GM21786 (cell line): ENCODE results near the gene STKLD1.
"Not testable (repeated sequence)": the region's sequence is repeated elsewhere in the genome, so short reads cannot be mapped to it uniquely, and the experiment has no call there.

Experiments used
- ATAC-seq: cut with Tn5 transposase; IDR thresholded peaks from one replicate; pipeline ENCODE4 v1.9.1; 2021; ENCODE audit not compliant: unreplicated experiment

STKLD1 gene

DNA sequence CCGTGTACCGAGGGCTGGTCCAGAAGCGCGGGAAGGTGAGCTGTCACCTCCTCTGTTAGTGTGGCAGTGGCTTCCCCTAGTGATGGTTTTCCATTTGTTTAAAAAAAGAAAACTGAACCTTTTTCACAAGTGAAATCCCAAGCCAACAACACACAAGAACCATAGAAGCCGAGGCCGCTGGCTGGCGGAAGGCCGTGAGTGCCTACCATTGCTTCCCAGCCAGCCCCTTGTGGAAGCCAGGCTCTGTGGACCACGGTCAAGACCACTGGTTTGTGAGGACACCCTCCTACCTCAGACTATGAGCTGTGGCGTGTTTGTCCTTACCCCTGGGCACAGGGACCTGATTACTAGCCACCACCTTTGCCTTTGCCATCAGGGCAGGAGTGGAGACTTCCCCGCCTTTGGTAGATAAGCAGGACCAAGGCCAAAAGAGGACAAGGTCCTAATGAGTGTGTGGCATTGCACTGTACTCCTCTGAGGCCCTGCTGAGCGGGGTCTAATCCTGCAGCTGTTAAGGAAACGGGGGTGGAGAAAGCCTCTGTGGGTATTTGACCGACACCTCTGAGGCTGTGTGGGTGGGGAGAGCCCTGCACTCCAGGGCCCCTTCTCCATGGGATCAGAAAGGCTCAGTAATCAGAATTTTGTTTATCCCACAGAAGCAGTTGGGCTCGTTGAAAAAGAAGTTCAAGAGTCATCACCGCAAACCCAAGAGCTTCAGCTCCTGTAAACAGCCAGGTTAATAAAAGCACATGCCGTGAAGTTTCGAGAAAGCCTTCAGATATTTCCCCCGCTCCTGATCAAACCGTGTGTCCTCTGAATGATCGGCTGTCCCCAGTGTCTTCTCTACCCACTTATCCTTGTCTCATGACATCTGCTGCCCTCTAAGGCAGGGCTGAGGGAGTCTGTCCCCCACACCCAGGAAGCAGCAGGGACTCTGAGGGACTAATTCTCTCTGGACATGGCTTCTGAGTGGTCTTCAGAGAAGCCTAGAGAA, 15.5 kb upstream of the STKLD1 start:
- no peak for ATAC-seq

DNA sequence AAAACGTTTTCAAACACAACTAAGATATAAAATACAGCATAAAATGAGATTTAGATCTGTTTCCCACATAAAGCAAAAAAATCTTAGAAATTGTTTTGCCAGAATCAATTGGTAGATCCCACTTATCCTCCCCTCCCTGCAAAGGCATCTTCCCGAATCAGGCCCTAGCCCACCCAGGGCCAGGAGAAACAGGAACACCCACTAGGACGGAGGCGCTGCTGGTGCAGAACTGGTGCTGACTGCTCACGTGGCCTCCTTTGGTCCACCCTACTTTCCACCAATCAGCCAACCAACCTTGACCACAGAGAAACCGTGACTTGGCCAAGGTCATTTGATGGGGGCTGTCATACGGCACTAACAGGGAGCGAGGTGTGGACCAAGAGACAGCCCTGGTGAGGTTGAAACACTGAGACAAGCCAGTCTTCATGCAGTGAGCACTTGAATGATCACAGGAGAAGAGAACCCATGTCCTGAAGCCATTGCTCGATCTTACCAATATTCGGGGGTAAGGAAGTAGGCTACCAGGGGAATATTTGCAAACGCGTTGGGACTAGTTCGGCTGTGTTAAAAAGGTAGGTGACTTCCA, 14.6 kb upstream of the STKLD1 start:
- no peak for ATAC-seq

DNA sequence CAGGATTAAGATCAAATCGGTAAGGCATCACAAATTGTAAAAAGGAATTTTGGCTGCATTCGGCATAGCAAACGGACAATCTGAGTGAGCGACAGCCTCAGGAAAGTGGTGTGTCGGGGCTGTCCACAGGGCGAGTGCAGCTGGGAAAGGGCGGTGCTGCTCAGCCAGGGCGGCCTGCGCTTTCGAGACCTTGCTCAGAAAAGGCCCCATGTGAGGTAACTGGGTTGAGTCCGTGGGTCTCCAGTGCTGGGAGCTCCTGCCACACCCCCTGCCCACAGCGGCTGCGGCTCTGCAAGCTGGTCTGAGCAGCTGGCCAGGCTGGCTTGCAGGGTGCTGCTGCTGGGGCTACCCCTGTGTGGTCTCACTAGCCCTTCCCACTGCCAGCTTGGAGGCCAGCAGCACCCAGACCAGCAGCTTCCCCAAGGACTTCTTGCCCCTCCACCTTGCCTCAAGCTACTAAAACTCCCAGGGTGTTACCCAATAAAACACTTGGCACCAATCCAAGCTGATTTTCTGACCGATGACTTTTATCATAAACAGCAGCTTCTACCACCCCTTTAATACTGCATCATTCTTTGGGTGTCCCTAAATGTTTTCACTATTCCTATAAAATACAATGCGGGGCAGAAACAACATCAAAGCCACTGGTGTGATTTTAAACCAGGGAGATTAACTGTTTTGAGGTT, 13.7 kb upstream of the STKLD1 start:
- ATAC-seq = no peak

DNA sequence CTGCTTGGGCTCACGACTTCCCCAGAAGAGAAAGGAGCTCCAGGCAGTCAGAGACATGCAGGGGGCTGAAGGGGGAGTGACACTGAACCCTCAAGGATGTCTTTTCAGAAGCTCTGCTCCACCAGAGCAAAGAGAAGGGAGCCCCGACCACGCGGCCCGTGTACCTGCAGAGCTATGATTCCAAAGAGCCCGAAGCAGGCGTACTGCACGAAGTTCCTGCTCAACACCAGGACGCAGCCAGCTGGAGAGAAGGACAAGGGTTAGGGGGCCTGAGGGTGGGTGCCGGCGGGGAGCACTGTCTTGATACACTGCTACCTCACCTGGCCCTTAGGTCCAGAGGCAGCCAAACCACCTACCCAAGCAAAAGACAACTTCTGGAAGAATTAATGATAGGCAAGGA, 9.7 kb upstream of the STKLD1 start:
- no peak for ATAC-seq

DNA sequence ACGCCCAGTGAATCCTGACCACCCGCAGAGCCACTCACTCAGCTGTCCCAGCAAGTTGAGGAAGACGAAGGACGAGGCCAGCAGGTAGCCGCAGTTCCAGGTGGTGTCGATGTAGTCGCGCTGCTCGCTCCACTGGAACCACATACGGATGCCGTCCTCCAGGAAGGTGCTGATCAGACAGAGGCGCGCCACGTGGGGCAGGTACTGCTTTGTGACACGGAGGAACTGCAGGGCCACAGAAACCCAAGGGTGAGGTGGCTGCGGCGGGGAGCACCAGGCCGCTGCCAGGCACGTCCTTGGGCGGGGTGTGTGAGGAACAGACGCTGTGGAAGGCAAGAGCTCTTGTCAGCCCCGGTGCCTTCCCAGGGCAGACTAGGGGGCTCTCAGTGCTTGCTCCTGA, 8.9 kb upstream of the STKLD1 start:
- no peak for ATAC-seq

DNA sequence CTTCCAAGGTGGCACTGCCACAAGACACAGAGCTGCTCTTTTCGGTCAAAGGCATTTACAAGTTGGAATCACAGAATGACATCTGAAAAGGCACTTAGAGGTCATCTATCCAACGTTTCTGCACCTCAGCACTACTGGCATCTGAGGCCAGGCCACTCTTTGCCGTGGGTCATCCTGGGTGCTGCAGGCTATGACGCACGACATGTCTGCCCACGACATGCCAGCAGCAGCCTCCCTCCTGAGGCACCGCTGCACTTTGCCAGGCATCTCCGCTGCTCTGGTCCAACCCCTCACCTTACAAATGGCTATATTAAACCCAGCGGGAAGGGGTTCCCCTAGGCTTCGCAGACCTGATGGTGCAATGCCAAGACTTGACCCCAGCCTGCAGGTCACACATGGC, 8.4 kb upstream of the STKLD1 start:
- ATAC-seq = no peak

DNA sequence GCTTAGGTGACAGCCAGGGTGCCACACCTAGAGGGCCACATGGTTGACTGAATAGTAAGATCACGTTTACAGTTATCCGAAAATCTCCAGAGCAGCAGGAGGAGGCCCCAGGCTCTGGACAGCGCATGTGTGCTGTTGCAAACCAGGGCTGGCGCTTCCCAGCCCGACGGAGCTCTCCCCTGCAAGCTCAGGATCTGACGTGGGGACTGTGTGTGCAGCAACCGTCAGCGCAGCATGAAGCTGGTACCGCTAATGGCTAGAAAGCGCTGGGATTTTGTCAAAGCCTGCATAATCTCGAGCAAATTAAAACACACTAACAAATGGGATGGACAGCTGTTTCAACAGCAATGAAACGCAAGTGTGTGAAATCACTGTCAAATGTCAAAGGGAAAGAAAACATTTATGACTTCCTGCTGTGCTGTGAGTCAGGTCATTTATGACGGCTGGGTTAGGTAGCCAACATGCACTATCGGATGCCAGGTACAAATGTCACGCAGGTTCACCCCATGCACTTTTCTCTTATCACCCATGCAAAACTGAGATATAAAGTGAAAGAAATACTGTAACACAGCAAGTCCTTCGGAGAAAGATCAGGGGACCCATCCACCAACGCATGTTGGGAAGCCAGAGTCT, 7.8 kb upstream of the STKLD1 start:
- no peak for ATAC-seq

DNA sequence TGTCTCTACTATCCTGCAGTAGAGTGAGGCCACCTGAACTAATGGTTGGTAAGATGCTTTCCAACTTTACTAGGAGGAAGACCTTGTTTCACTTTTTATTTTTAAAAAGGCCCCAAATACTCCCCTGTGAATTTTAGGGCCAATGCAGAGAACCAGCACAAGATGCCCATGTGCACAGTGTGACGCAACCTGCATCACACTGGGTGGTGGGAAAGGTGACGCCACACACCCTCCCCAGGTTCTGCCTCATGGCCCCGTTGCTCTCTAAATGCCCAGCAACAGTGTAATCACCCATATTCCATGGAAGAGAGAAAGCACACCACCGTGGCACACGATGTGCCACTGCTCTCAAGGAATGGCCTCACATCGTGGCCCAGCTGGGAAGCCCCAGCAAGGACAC, 6.7 kb upstream of the STKLD1 start:
- ATAC-seq = no peak

DNA sequence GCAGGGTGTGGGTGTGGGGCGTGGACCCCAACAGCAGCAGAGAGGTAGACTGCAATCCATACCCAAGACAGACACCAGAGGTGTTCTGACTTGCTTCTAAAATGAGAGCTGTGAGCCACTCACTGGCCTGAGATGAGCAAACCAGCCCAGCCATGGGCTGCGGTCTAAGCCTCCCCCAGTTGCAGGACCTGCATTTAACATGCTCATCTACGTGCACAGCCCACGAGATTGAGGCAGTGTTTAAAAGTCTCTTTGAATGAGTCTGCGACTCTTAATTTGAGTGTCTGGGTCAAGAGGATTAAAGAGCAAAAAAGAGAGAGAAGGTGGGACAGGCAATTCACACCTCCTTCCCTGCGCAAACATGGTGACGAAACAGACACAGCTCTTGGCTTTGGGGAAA, 6.2 kb upstream of the STKLD1 start:
- no peak for ATAC-seq

DNA sequence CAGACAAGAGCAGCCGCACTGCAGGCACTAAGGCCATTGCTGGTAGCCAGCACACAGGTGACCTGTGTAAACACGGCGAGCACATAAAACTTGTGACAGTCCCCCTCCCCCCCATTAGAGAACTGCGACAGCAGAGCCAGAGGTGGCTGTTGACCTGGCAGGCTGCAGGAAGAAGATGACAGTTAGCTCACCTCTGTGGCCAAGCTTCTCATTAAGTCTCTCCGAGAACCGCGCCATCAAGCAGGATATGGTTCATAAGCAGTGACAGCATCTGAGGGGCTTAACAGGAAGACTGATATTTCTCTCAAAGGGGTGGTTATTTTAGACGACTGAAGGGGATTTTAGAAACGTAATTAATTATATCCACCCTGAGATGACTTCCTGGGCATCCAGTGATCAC, 5.5 kb upstream of the STKLD1 start:
- no peak for ATAC-seq

DNA sequence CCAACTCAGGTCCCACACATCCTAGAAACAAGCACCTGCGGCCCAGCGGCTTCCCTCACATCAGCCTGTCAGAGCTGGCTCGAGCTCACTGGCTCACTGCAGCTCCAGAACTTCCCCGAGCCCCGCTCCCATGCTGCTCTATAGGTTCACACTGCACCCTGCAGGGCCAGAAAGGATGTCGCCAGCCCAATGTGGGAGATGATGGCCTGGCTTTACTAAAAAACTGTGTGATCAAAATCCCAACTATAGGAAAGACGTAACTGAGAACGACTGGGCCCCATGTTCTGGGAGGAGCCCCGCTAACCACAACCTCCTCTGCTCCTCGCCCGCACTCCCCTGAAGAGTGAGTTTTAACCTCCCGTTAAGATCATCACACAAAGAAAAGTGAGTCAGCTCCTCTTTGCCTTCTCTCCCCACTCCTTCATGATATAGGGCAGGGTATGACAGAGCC, 4.9 kb upstream of the STKLD1 start:
- no peak for ATAC-seq

DNA sequence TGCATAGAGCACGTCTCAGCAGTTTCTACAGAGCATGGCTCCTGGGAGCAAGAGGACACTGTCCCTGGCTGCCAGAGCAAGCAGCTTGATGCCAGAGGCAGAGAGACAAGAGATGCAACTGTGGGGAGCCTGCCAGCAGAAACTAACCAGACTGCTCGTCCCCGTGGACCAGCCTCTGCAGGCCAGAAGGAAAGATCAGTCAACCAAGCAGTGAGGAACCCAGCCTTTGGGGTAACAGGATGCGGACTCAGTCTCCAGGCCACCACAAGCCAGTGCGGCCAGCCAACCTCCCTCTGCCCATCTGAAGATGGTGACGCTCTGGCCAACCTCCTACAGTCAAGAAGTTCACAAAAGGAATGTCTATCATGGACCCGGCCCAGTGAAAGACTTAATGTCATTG, 4.0 kb upstream of the STKLD1 start:
- no peak for ATAC-seq

DNA sequence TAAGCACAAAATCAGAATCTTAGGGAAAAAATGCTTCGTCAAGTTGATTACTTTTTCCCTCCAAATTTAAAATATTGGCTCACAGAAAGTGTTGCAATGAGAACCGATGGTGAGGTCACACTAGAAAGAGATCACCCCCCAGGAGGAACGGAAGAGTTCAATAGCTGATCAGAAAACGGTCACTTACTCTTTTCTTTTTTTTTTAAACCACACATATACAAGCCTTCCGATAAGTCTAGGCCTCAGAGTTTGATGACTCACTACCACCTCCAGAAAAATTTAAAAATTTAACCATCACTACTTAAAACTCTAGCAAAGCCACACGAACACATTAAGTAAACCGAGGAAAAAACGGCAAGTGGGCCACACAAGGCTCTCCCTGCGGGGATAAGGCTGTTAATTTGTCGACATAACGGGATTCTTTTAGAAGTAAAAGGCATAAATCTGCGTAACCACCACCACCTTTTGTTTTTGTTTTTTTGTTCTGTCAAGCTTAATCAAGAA, 1.5 kb upstream of the STKLD1 start:
- ATAC-seq = no peak

DNA sequence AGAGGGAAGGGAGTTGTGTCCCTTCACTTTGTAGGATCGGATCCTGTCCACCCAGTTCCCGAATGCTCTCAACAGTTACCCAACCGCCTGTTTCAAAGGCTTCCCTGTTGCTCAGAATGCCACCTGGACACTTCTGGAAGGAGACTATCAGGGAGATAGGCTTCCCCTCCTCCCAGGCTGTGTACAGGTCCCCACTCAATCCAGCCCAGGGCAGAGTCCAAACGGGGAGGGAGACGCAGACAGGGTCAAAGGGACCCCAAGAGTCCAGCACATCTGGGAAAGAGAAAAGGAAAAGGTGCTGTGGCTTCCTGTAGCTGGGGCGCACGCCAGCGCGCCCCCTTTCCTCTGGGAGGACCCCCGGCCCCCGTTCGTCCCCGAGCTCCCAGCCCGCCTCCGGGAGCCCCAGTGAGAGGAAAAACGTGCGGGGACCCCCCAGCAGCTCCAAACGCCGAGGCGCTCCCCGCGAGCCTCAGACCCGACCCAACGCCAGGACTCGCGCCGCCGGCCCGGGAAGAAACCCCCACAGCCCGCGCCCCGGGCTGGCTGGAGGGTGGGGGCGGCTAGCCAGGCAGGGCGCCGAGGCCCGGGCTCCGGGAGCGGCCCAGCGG, 946 bp upstream of the STKLD1 start:
- ATAC-seq = no peak

DNA sequence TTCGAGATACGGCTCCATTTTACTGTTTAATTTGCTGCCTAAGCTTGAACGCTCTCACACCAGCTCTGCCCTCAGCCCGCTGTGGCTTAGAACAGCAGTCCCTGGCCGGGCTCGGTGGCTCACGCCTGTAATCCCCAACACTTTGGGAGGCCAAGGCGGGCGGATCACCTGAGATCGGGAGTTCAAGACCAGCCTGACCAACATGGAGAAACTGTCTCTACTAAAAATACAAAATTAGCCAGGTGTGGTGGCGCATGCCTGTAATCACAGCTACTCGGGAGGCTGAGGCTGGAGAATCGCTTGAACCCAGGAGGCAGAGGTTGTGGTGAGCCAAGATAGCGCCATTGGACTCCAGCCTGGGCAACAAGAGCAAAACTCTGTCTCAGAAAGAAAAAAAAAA, 1.1 kb downstream of the STKLD1 start:
- not testable (repeated sequence) for ATAC-seq

DNA sequence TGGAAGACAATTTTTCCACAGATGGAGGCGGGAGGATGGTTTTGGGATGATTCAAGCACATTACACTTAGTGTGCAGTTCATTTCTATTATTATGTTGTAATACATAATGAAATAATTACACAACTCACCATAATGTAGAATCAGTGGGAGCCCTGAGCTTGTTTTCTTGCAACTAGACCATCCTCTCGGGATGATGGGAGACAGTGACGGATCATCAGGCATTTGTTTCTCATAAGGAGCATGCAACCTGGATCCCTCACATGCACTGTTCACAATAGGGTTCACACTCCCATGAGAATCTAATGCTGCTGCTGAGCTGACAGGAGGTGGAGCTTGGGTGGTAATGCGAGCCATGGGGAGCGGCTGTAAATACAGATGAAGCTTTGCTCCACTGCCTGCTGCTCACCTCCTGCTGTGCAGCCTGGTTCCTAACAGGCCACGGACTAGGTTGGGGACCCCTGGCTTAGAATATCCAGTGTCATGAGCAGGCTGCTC, 1.6 kb downstream of the STKLD1 start:
- ATAC-seq = no peak

DNA sequence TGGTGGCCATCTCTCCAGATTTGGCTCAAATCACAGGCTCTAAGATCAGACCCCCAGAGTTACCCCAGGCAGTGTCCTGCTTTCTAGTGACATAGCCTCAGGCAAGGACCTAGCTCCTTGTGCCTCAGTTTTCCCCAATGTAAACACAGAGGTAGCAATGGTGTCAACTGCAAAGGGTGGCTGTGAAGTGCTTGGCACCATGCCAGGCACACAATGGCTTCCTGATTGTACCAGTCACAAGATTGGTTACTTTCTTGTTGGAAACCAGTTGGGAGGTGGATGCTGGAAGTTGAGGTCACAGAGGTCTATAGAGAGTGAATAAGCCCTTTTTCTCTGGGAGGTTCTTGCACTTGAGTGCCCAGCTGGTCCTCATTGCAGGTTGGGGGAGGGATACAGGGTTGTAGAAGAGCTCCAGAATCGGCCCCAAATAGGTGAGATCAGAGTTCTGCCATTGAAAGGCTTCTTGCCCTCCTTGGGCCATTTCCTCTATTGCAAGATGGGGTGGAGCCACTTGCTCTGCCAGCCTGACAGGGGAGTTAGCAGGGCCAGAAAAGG, 2.3 kb downstream of the STKLD1 start:
- ATAC-seq = no peak

DNA sequence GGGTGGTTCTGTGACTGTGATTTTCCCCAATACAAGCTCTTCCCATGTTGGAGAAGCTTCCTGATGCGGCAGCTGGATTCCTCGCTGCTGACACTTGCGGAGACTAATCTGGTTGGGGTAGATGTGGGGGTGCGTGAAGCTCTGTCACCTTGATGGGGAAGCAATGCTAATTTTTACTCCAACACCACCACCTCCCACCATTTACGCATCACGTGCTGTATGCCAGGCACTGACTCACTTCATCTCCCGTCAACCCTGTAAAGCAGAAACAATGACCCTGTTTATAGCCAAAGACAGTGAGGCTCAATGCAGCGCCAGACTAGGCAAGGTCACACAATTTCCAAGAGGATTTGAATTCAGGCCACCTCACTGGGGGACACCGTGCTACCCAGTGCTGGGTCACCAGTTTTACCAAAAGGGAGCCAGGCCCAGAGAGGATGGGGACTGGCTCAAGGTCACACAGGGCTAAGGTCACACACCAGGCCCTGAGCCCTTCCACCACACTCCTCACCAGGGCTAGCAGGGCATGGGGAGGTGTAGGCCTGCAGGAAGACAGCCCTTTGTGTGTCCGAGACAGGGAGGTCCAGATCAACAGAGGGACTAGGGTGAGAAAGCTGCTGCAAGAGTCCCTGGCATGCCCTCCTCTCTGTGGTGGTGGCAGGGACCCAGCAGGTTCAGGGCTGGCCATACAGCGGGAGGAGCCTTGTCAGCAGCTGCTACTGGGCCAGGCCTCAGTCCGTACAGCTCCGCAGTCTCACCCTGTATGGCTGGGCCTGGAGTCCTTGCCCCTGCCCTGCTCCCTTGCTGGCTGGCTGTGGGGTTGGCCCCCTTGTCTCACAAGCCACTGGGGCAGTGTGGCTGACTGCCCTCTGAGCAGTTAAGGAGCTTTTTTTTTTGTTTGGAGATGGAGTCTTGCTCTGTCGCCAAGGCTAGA, 3.3 kb downstream of the STKLD1 start:
- no peak for ATAC-seq

DNA sequence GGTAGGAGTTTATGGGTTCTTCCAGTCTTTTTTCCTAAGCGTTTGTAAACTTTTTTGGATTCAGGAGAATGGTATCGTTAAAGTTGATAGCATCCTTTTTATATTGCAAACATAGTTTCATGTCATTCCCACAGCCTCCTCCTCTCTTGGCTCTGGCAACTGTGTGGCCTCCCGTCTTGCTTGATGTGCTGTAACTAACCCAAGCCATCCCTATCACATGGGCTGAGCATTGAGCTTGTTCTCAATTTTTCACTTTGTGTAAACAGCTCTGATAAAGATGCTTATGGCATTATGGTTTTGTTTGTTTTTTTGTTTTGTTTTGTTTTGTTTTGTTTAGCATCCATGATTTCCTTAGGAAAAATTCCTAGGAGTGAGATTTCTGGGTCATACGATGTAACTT, 4.6 kb downstream of the STKLD1 start:
- no peak for ATAC-seq
